ENCODE results near the gene MKNK1. TPM values are rescaled to one million over a fixed set of nuclear protein-coding genes. Genes with fewer than 3 reads are reported as not detected.

MKNK1 gene
- total RNA-seq, 6 experiments from 2014 or later: 18.0 to 24.3 (median 22.3) TPM

DNA sequence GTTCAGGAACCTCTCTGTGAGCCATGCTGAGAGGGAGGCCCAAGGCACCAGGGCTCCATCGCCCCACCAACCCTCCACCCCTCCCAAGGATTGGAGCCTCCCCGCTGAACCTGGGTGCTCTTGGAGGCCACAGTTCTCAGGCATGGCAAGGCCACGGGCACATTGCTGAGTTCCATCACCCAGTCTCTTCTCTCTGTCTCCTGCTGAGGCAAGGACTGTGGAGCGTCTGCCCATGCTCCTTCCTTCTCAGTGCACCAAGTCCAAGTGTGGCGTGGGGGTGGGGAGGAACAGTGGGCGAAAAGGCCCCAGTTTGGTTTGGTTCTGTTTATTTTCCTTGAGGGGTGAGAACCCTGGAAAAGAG, 49.9 kb downstream of the MKNK1 start:
- H3K27ac Mint-ChIP-seq: no peak overlapping the region
- TF ChIP-seq CTCF (IDR thresholded peaks at IDR 0.05): no peak
- peaks cover 7% of the 10 kb centered on the region; the same call in 1 of the 2 replicates for H3K4me1 Mint-ChIP-seq (ENCODE audit: low read depth)
- no peak for DNase-seq
- H3K36me3 Mint-ChIP-seq (ENCODE audit: low read depth): peaks cover 6% of the 10 kb centered on the region
- no peaks in the 10 kb centered on the region for H3K9me3 Mint-ChIP-seq
- H3K27me3 Mint-ChIP-seq (ENCODE audit: insufficient read depth): peaks cover 32% of the 10 kb centered on the region
- no peak overlapping the region for H3K4me3 Mint-ChIP-seq

DNA sequence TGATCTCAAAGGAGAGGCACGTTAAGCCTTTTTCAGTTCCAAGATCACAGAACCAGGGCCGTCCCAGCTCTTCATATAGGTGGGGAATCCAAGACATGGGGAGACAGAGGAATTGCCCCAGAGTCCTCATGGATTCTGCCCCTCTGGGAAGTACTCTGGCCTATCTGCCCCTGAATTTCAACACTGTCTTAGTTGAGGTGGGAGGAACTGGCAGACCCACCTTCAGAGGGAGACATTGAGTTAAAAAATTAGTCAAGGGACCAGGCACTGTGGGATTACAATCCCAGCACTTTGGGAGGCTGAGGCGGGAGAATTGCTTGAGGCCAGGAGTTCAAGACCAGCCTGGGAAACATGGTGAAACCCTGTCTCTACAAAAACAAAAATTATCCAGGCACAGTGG, 50.6 kb downstream of the MKNK1 start:
- TF ChIP-seq CTCF (IDR thresholded peaks at IDR 0.05): no peak
- Mint-ChIP-seq H3K9me3 (no peaks in the 10 kb centered on the region), H3K36me3 (ENCODE audit: low read depth) (peaks cover 6% of the 10 kb centered on the region), H3K27me3 (ENCODE audit: insufficient read depth) (peaks cover 33% of the 10 kb centered on the region), H3K4me1 (ENCODE audit: low read depth) (peaks cover 9% of the 10 kb centered on the region; the same call in 1 of the 2 replicates), H3K27ac (no peak overlapping the region), H3K4me3 (no peak overlapping the region)
- DNase-seq: no peak

- Mint-ChIP-seq H3K27me3 (ENCODE audit: insufficient read depth) (peaks cover 33% of the 10 kb centered on the region), H3K4me3 (no peak overlapping the region), H3K9me3 (no peaks in the 10 kb centered on the region), H3K27ac (no peak overlapping the region), H3K4me1 (ENCODE audit: low read depth) (peaks cover 9% of the 10 kb centered on the region; the same call in 1 of the 2 replicates), H3K36me3 (ENCODE audit: low read depth) (peaks cover 2% of the 10 kb centered on the region)
- no peak for DNase-seq
- TF ChIP-seq CTCF (IDR thresholded peaks at IDR 0.05): no peak
These were observed 51.5 kb downstream of the MKNK1 start for GRCh38 chr1:46552357-46553237.

- no peak for TF ChIP-seq CTCF (IDR thresholded peaks at IDR 0.05)
- no peak for DNase-seq
- Mint-ChIP-seq H3K9me3 (no peaks in the 10 kb centered on the region), H3K27me3 (ENCODE audit: insufficient read depth) (peaks cover 34% of the 10 kb centered on the region), H3K36me3 (ENCODE audit: low read depth) (no peaks in the 10 kb centered on the region), H3K4me3 (no peak within 1 kb of the TSS), H3K27ac (no peak within 1 kb of the TSS; the same call in 1 of the 2 replicates), H3K4me1 (ENCODE audit: low read depth) (peaks cover 9% of the 10 kb centered on the region; the same call in 1 of the 2 replicates)
These were observed 52.4 kb downstream of the MKNK1 start, which contains the start of gene KNCN for GRCh38 chr1:46551597-46552095. Gene KNCN, minus strand, starts transcription at chr1:46551647. Its CDS starts 432 bp downstream, at chr1:46551215.

GRCh38 chr1:46550751-46551231, 53.3 kb downstream of the MKNK1 start:
- Mint-ChIP-seq H3K27me3 (ENCODE audit: insufficient read depth) (peaks cover 43% of the 10 kb centered on the region), H3K36me3 (ENCODE audit: low read depth) (no peaks in the 10 kb centered on the region), H3K27ac (no peak overlapping the region; the same call in 1 of the 2 replicates), H3K9me3 (no peaks in the 10 kb centered on the region), H3K4me3 (no peak overlapping the region), H3K4me1 (ENCODE audit: low read depth) (peaks cover 9% of the 10 kb centered on the region; the same call in 1 of the 2 replicates)
- TF ChIP-seq CTCF (IDR thresholded peaks at IDR 0.05): no peak
- no peak for DNase-seq
